Measurements from ENCODE around the gene PKIB. TPM values are rescaled to one million over a fixed set of nuclear protein-coding genes. Genes with fewer than 3 reads are reported as not detected.

PKIB gene
- total RNA-seq, 4 donors from 2014 or later = 0.57 to 13.4 (median 2.4) TPM

DNA sequence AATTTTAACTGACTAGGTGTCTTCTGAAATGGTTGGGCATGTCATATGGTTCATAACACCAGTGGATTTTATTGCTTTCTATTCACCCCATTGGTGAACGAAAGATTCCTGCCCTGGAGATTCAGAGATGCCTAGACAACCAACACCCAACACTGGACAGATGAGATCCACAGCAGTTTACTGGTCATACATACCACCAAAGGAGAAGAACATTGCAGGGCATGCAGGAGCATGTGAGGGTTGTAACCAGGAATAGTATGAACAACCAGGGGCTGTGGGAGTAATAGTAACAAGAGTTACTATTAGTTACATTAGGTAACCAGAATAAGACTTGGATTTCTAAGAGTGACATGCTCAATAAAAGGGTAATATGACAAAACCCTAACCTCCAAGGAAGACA is 91.5 kb downstream of the PKIB start:
- no peak for TF ChIP-seq CTCF (IDR thresholded peaks at IDR 0.05; ENCODE audit: low read depth)

GRCh38 chr6:122702841-122703240 is 92.6 kb downstream of the PKIB start:
- TF ChIP-seq CTCF (IDR thresholded peaks at IDR 0.05; ENCODE audit: low read depth) = no peak

GRCh38 chr6:122704066-122704465 is 93.9 kb downstream of the PKIB start:
- TF ChIP-seq CTCF (IDR thresholded peaks at IDR 0.05; ENCODE audit: low read depth) = no peak

- no peak for TF ChIP-seq CTCF (IDR thresholded peaks at IDR 0.05; ENCODE audit: low read depth)
These were observed 99.8 kb downstream of the PKIB start for GRCh38 chr6:122709922-122710512.

DNA sequence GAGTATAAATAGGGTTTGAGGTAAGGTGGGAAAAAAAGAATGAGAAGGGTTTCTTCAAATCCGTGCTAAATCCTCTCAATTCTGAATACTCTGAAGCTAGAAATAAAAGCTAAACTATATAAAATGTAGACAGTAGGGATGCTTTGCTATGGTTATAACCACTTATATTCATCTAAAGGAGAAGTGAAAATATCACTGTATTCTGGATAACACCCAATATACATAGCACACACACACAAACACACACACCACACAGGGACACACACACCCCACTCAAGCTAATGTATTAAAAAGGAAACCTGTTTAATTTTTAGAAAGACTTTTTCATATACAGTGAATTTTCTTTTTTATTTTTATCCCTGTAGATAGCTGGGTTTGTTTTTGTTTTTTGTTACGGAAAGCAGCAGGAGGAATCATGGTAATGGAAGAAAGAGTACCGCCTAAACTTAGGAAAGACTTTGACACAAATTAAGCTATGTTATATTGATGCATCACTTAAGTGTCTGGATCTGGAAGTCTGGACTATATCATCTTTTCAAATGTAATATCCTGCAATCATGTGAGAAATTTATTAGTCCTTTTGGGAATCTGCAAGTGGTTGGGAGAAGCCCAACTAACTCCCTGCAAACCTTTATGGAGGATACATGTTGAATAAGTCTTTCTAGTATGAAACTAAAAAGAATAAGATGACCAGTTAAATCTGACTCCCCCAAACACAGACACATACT is 100.9 kb downstream of the PKIB start:
- TF ChIP-seq CTCF (IDR thresholded peaks at IDR 0.05; ENCODE audit: low read depth) = no peak

DNA sequence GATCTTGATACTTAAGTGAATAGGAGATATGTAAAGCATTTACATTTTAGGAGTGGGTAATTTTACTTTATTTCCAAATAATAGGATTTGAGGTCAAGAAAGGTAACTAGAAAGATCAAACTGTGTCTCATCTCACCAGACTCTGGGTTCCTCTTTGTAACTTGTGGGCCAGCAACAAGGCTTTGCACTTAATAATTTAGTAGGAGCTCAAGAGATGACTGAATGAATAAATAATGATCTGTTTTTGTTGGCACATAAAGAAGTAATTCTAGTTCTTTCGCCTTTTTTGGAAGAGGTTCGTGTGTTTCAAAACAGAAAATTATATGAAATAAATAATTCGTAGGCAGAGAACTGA is 101.9 kb downstream of the PKIB start:
- no peak for TF ChIP-seq CTCF (IDR thresholded peaks at IDR 0.05; ENCODE audit: low read depth)

DNA sequence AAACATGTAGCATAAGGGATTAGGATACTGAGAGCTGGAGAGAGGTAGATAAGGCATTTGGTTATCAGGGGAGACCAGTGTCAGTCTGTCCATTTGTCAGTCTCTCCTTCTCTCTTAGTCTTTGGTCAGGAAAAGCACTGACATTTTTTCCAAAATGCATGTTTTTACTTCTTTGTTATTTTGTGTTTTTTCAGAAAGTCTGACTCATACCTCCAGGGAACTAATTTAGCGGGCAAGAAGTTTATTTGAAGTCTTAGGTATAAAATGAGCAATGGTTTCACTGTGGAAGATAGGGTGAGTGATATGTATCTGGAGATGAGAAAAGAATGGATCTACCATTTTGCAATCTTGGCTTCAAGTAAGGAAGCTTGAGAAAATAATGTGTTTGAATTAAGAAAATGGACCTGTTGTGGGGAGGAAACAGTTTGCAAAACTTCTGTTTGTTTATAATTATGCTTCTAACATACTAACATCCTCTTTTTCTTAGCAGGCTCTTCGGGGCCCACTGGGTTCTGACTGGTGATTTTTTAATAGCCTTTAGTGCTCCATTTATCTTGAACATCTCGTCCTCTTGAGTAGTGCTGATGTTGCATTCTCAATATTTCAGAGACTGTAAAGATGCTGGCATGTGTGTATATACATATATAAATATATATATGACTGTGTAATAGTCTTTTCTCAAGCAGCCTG is 102.4 kb downstream of the PKIB start:
- TF ChIP-seq CTCF (IDR thresholded peaks at IDR 0.05; ENCODE audit: low read depth) = no peak

Data from subcutaneous adipose tissue (tissue), 4 donors.